Panc1 (cell line): ENCODE results near the gene TMEFF1. TPM values are rescaled to one million over a fixed set of nuclear protein-coding genes. Genes with fewer than 3 reads are reported as not detected.

ENCODE experiments used
- ATAC-seq: fragments of 200-7000 bp; cut with Tn5 transposase; 2 replicates; pipeline ENCODE4 v1.9.1; 2020; ENCODE audit warnings: mild to moderate bottlenecking, moderate library complexity
- BruUV-seq: library from RNA; stranded (reverse); fragments of 400-500 nt; replicated peaks from 2 replicates; lab custom pipeline; 2021; lab: Mats Ljungman, UMichigan
- CTCF ChIA-PET: fragments of 300-600 bp; sonication (Branson Sonifier 250); formaldehyde crosslinking; loops from one replicate; lab custom pipeline; 2022; ENCODE audit warnings: antibody characterized with exemption; lab: Charles Lee
- POLR2A ChIA-PET: fragments of 300-600 bp; sonication (Branson Sonifier 250); formaldehyde crosslinking; loops from one replicate; lab custom pipeline; 2022; ENCODE audit warnings: antibody characterized with exemption; lab: Charles Lee
- DNase-seq: peaks from one replicate; pipeline ENCODE4 v3.0.0-alpha.2; 2010; ENCODE audit warnings: low read depth, low spot score
- H3K27ac ChIP-seq: 2 replicates; pipeline ENCODE4 v1.5.1; 2011; ENCODE audit warnings: mild to moderate bottlenecking, low read length, inconsistent platforms
- H3K27me3 ChIP-seq: fragments of 200-500 bp; sonication (Bioruptor generic); 2 replicates; pipeline ENCODE4 v1.6.0; 2014; ENCODE audit warnings: low read length, inconsistent platforms; ENCODE audit not compliant: control insufficient read depth, insufficient read depth
- H3K36me3 ChIP-seq: fragments of 200-500 bp; sonication (Bioruptor generic); 2 replicates; pipeline ENCODE4 v1.5.1; 2014; ENCODE audit warnings: inconsistent platforms, mild to moderate bottlenecking, low read length, moderate library complexity; ENCODE audit not compliant: control insufficient read depth, insufficient read depth
- H3K4me1 ChIP-seq: 2 replicates; pipeline ENCODE4 v1.5.1; 2011; ENCODE audit warnings: inconsistent platforms, mild to moderate bottlenecking, low read length, moderate library complexity; ENCODE audit not compliant: control insufficient read depth, insufficient read depth
- H3K4me3 ChIP-seq, 2 experiments: 2 replicates each; pipeline ENCODE4 v1.5.1; 2011 to 2012; ENCODE audit warnings: low read depth in 2 of 2, low read length in 2 of 2, mild to moderate bottlenecking in 2 of 2, inconsistent platforms in 1 of 2, moderate library complexity in 1 of 2
- H3K9me3 ChIP-seq: fragments of 200-500 bp; sonication (Bioruptor generic); 2 replicates; pipeline ENCODE4 v1.5.1; 2014; ENCODE audit warnings: low read depth, mild to moderate bottlenecking, inconsistent platforms, low read length, moderate library complexity; ENCODE audit not compliant: control insufficient read depth, insufficient read depth
- CTCF ChIP-seq: fragments of 450-650 bp; IDR thresholded peaks from 2 replicates; pipeline ENCODE4 v1.5.1; 2017; ENCODE audit warnings: mild to moderate bottlenecking
- POLR2AphosphoS5 ChIP-seq: IDR thresholded peaks from 2 replicates; pipeline ENCODE4 v1.6.1; 2012; ENCODE audit warnings: mild to moderate bottlenecking, low read depth, low read length, moderate library complexity
- REST ChIP-seq, 2 experiments: IDR thresholded peaks; 2 replicates each; pipeline ENCODE4 v1.6.1; 2011 to 2012; ENCODE audit warnings: low read depth in 2 of 2, control low read depth in 1 of 2, low read length in 1 of 2, mild to moderate bottlenecking in 1 of 2, moderate library complexity in 1 of 2; ENCODE audit not compliant: insufficient read depth in 1 of 2
- SIN3A ChIP-seq: IDR thresholded peaks from 2 replicates; pipeline ENCODE4 v1.6.1; 2012; ENCODE audit warnings: low read depth, mild to moderate bottlenecking, low read length, moderate library complexity, borderline replicate concordance; ENCODE audit not compliant: insufficient read depth
- TCF7L2 ChIP-seq: IDR thresholded peaks from 2 replicates; pipeline ENCODE4 v1.6.1; 2011; ENCODE audit warnings: mild to moderate bottlenecking, low read depth, low read length, inconsistent platforms
- in situ Hi-C: cut with HindIII; loops from 2 replicates; pipeline ENCODE4 v1.10.0; 2016; ENCODE audit warnings: low sequenced_read_pairs, low pct_unique_long_range_greater_than_20kb
- intact Hi-C: fragments of 100-400 bp; cut with micrococcal nuclease; formaldehyde crosslinking; loops from one replicate; pipeline ENCODE4 v1.10.0; 2022; ENCODE audit not compliant: unreplicated experiment
- total RNA-seq: library from RNA; stranded (reverse); gene quantifications from one replicate; pipeline ENCODE4 v1.2.1, GENCODE V29; 2021; ENCODE audit not compliant: unreplicated experiment

Gene TMEFF1
- total RNA-seq, 1 experiment from 2014 or later = 2.2 TPM

GRCh38 chr9:100577776-100578448, 105.0 kb downstream of the TMEFF1 start, which contains the start of gene CAVIN4:
TSS of gene CAVIN4 (plus strand) at chr9:100578079. CDS start at chr9:100578144, 65 bp downstream.
- ATAC-seq (no peak), DNase-seq (no peak)
- no TSS peak for BruUV-seq
- Histone ChIP-seq H3K27me3 (no peaks in the 10 kb centered on the region), H3K27ac (no peak within 1 kb of the TSS), H3K36me3 (no peaks in the 10 kb centered on the region; the same call in 1 of the 2 replicates), H3K4me1 (no peaks in the 10 kb centered on the region), H3K4me3 (no peak within 1 kb of the TSS), H3K9me3 (no peaks in the 10 kb centered on the region)
- intact Hi-C loops (no loop called here), in situ Hi-C loops (no loop called here)
- CTCF ChIA-PET = no interaction called here
- TF ChIP-seq SIN3A (no peak), CTCF (no peak), POLR2AphosphoS5 (no peak), TCF7L2 (no peak), REST (IDR thresholded peaks at IDR 0.05; ENCODE audit: insufficient read depth in 1 of 2, low read depth in 2 of 2, low read length in 1 of 2) (no peak)
- POLR2A ChIA-PET = interaction anchor here (0.5 kb wide), 2 partner anchors 37 to 555 kb away, joined by 3 to 8 read pairs; no protein-coding TSS in a partner anchor

- DNase-seq = no peak
- ChIA-PET POLR2A (no interaction called here), CTCF (no interaction called here)
- no peaks in the 10 kb centered on the region for H3K4me1 ChIP-seq
- H3K9me3 ChIP-seq = no peaks in the 10 kb centered on the region
- in situ Hi-C loops (no loop called here), intact Hi-C loops (no loop called here)
- no peak for ATAC-seq
- TF ChIP-seq POLR2AphosphoS5 (no peak), CTCF (no peak), SIN3A (no peak), REST (IDR thresholded peaks at IDR 0.05; ENCODE audit: insufficient read depth in 1 of 2, low read depth in 2 of 2, low read length in 1 of 2) (no peak), TCF7L2 (no peak)
- no TSS peak for BruUV-seq
- H3K4me3 ChIP-seq = no peak overlapping the region
- no peak overlapping the region for H3K27ac ChIP-seq
- H3K36me3 ChIP-seq = no peaks in the 10 kb centered on the region; the same call in 1 of the 2 replicates
- no peaks in the 10 kb centered on the region for H3K27me3 ChIP-seq
Observed at GRCh38 chr9:100578610-100579009, 105.7 kb downstream of the TMEFF1 start.
